ENCODE results near the gene OR5T3.
"Not testable (repeated sequence)": the region's sequence is repeated elsewhere in the genome, so short reads cannot be mapped to it uniquely, and the experiment has no call there.

Gene OR5T3

GRCh38 chr11:56251954-56252353 is at the start of gene OR5T3:
Gene OR5T3, plus strand, starts transcription at chr11:56252254. Its CDS starts 0 bp downstream, at chr11:56252254.
- no peak for DNase-seq (ENCODE audit: low read depth, low spot score)

- DNase-seq (ENCODE audit: low read depth, low spot score) = no peak
Measured at GRCh38 chr11:56207790-56208189, 44.3 kb upstream of the OR5T3 start.

- DNase-seq (ENCODE audit: low read depth, low spot score) = no peak
Measured at GRCh38 chr11:56214537-56214936, 37.5 kb upstream of the OR5T3 start.

GRCh38 chr11:56219735-56220134 is 32.3 kb upstream of the OR5T3 start:
- not testable (repeated sequence) for DNase-seq (ENCODE audit: low read depth, low spot score)

GRCh38 chr11:56234155-56234554 is 17.9 kb upstream of the OR5T3 start, which contains the start of gene OR5T2:
Gene OR5T2, minus strand, starts transcription at chr11:56234255. Its CDS starts 1,193 bp downstream, at chr11:56233062.
- no peak for DNase-seq (ENCODE audit: low read depth, low spot score)

- DNase-seq (ENCODE audit: low read depth, low spot score) = no peak
Measured at GRCh38 chr11:56271092-56271491, 19.0 kb downstream of the OR5T3 start.

- DNase-seq (ENCODE audit: low read depth, low spot score) = no peak
Measured at GRCh38 chr11:56273854-56274253, 21.8 kb downstream of the OR5T3 start, which contains the start of gene OR5T1. Gene OR5T1, plus strand, starts transcription at chr11:56274154. Its CDS starts 1,485 bp downstream, at chr11:56275639.

GRCh38 chr11:56292154-56292553 is 40.1 kb downstream of the OR5T3 start, which contains the start of gene OR8H1:
Gene OR8H1, minus strand, starts transcription at chr11:56292254. Its CDS starts 1,192 bp downstream, at chr11:56291062.
- DNase-seq (ENCODE audit: low read depth, low spot score) = no peak

- no peak for DNase-seq (ENCODE audit: low read depth, low spot score)
Measured at GRCh38 chr11:56296898-56297297, 44.8 kb downstream of the OR5T3 start.
